Erythroblast (primary cell): ENCODE results near the gene SYT13.
A peak's percentile ranks its signal among the peaks of the same experiment; 100 is the strongest.
"Not testable (repeated sequence)": the region's sequence is repeated elsewhere in the genome, so short reads cannot be mapped to it uniquely, and the experiment has no call there.

Experiments used
- DNase-seq, 2 experiments: peaks; one replicate each; lab custom pipeline; 2025; lab: John Stamatoyannopoulos, UW
- GATA1 ChIP-seq: IDR thresholded peaks from 2 replicates; pipeline ENCODE4 v1.6.1; 2011; ENCODE audit warnings: low read depth, mild to moderate bottlenecking, control low read depth, low read length, moderate library complexity
- POLR2A ChIP-seq: IDR thresholded peaks from 2 replicates; pipeline ENCODE4 v1.6.1; 2011; ENCODE audit warnings: mild to moderate bottlenecking, low read length

SYT13 gene

GRCh38 chr11:45254070-45254469, 32.1 kb downstream of the SYT13 start:
- no peak for DNase-seq
- TF ChIP-seq POLR2A (no peak), GATA1 (no peak)

GRCh38 chr11:45253640-45254039, 32.5 kb downstream of the SYT13 start:
- no peak for TF ChIP-seq GATA1
- TF ChIP-seq POLR2A, result no peak
- DNase-seq, result no peak

GRCh38 chr11:45252877-45253276, 33.3 kb downstream of the SYT13 start:
- no peak for TF ChIP-seq GATA1
- no peak for TF ChIP-seq POLR2A
- DNase-seq, result no peak

DNA sequence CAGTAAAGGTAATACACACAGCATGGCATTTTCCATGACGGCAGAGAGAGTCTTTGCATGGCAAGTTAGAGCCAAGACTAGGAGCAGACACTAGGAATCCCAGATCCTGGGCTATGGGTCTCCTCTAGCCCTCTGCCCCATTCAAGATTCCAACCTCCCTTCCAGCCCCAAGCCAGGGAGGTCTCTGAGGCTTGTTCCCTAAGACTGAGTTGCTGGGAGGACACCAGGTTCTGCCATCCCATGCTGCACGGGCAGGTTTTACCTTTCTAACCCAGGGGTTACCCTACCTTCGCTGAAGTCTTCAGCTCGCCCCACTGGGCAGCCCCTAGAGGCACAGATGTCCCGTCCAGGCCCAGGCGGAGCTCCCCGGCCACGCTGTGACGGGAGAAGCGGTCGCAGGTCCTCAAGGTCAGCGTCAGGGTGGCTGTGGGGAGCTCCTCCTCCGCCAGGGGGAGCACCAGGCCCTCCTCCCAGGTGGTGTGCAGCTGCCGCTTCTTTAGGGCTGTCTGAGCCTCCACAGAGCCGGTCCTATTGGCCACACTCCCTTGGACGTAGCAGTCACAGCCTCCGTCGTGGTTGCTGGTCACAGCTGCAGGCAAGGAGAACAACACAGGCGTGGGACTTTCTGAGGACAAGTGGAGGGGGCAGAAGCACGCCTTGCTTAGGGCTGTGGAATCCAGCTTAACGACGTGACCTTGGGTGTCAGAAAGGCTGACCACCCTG, 33.8 kb downstream of the SYT13 start:
- peak; percentile 38 to 60 for DNase-seq
- TF ChIP-seq GATA1 (no peak), POLR2A (no peak)

- no peak for DNase-seq
- no peak for TF ChIP-seq POLR2A
- no peak for TF ChIP-seq GATA1
Measured at GRCh38 chr11:45250035-45250718, 36.0 kb downstream of the SYT13 start.

DNA sequence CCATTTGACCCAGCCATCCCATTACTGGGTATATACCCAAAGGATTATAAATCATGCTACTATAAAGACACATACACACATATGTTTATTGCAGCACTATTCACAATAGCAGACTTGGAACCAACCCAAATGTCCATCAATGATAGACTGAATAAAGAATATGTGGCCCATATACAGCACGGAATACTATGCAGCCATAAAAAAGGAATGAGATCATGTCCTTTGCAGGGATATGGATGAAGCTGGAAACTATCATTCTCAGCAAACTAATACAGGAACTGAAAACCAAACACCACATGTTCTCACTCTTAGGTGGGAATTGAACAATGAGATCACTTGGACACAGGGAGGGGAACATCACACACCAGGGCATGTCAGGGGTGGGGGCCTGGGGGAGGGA, 36.8 kb downstream of the SYT13 start:
- not testable (repeated sequence) for DNase-seq

- TF ChIP-seq POLR2A (no peak), GATA1 (no peak)
Measured at GRCh38 chr11:45248501-45249011, 37.6 kb downstream of the SYT13 start.

GRCh38 chr11:45247433-45247832, 38.7 kb downstream of the SYT13 start:
- TF ChIP-seq POLR2A (no peak), GATA1 (no peak)
- DNase-seq, result no peak

More at GRCh38 chr11:45248501-45249011, 37.6 kb downstream of the SYT13 start:
- no peak for DNase-seq

GRCh38 chr11:45246241-45246640, 39.9 kb downstream of the SYT13 start:
- DNase-seq, result no peak
- no peak for TF ChIP-seq POLR2A
- no peak for TF ChIP-seq GATA1

GRCh38 chr11:45245218-45246045, 40.7 kb downstream of the SYT13 start:
- no peak for DNase-seq
- TF ChIP-seq POLR2A, result no peak
- TF ChIP-seq GATA1, result no peak

DNA sequence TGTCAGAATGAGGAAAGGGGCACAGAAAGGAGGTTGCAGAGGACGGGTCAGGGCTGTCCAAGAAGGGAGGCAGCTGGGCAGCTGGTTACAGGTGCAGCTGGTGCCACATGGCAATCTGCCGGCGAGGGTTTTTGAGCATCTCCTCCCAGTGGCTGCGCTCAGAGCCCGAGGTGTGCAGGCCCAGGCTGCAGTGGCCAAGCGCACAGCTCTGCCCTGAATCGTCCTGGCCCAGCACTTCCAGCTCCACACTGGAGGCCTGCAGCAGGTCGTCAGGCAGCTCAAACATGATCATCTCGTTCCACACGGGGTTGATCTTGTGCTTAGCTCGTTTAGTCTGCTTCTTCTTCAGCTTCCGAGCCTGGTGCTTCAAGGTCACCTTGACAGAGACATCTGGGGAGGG, 42.2 kb downstream of the SYT13 start:
- TF ChIP-seq GATA1 (no peak), POLR2A (no peak)
- DNase-seq, result no peak

- DNase-seq, result no peak
- TF ChIP-seq POLR2A, result no peak
- no peak for TF ChIP-seq GATA1
Measured at GRCh38 chr11:45239733-45240132, 46.4 kb downstream of the SYT13 start.

DNA sequence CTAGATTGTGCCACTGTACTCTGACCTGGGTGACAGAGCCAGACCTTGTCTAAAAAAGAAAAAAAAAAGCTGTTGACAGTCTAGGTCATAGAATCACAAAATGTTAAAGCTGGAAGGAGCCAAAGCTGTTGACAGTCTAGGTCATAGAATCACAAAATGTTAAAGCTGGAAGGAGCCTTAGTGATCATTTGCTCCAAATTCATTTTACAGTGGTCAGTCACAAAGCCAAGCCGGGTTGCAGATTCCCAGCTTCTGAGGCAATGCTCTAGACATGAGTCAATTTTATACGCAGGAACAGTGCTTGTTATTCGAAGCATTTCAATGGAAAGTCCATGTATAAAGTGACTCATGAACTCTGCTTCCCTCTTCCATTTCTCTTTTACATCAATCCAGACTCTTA, 47.4 kb downstream of the SYT13 start:
- DNase-seq, result no peak
- no peak for TF ChIP-seq GATA1
- no peak for TF ChIP-seq POLR2A
